ENCODE measurements around the gene TPBGL. TPM values are rescaled to one million over a fixed set of nuclear protein-coding genes. Genes with fewer than 3 reads are reported as not detected.

TPBGL gene
- total RNA-seq, 4 donors from 2014 or later: 0.26 to 0.40 (median 0.33) TPM; not detected in 1

DNA sequence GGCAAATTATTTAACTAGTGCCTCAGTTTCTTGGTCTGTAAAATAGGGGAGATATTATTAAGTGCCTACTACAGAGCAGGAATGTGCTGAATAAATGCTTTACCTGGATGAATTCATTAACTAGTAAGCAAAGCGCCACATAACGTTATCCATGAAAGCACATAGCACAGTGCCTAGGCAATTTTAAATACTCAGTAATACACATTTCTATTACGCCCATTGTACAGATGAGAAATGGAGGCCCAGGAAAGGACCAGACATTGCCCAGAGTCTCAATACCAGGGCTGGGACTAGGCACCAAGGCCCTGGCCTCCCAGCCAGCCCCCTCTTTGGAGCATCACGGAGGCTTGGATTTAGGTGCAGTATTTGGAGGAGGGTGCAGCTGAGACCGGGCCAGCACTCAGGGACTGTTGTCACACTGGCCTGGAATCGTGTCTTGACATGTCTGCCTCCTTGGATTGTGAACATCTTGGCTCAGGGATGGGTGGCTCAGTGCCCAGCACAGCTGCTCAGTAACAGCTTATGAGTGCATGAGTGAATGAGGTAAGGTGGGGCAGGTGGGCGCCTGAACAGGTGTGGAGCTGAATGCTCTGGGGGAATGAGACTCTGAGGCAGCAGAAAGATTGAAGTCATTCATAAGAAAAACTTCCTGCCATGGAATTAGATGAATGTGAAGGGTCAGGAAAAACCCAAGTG is 42.1 kb upstream of the TPBGL start:
- peaks cover 20 to 25% (median 23%) of the 10 kb centered on the region in 4 donors for H3K4me1 ChIP-seq
- 91% methylated on average over 7 of the region's 7 CpGs for WGBS
- H3K4me3 ChIP-seq: no peak overlapping the region
- DNase-seq (ENCODE audit: extremely low spot score): no peak
- H3K27ac ChIP-seq (replicated peaks in 1 of 4): no peak overlapping the region
- intact Hi-C loops (cut with DNase I): no loop called here
- H3K27me3 ChIP-seq: peaks cover 0 to 5% (median 0%) of the 10 kb centered on the region in 4 donors
- H3K36me3 ChIP-seq: peaks cover 0 to 11% (median 2%) of the 10 kb centered on the region in 4 donors
- no peaks in the 10 kb centered on the region for H3K9me3 ChIP-seq
- TF ChIP-seq POLR2AphosphoS5 (IDR thresholded peaks at IDR 0.05) (no peak), EP300 (IDR thresholded peaks at IDR 0.05) (no peak), POLR2A (IDR thresholded peaks at IDR 0.05; ENCODE audit: low read depth) (no peak)
- TF ChIP-seq, protein P1, sequence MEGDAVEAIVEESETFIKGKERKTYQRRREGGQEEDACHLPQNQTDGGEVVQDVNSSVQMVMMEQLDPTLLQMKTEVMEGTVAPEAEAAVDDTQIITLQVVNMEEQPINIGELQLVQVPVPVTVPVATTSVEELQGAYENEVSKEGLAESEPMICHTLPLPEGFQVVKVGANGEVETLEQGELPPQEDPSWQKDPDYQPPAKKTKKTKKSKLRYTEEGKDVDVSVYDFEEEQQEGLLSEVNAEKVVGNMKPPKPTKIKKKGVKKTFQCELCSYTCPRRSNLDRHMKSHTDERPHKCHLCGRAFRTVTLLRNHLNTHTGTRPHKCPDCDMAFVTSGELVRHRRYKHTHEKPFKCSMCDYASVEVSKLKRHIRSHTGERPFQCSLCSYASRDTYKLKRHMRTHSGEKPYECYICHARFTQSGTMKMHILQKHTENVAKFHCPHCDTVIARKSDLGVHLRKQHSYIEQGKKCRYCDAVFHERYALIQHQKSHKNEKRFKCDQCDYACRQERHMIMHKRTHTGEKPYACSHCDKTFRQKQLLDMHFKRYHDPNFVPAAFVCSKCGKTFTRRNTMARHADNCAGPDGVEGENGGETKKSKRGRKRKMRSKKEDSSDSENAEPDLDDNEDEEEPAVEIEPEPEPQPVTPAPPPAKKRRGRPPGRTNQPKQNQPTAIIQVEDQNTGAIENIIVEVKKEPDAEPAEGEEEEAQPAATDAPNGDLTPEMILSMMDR (IDR thresholded peaks at IDR 0.05): no peak

DNA sequence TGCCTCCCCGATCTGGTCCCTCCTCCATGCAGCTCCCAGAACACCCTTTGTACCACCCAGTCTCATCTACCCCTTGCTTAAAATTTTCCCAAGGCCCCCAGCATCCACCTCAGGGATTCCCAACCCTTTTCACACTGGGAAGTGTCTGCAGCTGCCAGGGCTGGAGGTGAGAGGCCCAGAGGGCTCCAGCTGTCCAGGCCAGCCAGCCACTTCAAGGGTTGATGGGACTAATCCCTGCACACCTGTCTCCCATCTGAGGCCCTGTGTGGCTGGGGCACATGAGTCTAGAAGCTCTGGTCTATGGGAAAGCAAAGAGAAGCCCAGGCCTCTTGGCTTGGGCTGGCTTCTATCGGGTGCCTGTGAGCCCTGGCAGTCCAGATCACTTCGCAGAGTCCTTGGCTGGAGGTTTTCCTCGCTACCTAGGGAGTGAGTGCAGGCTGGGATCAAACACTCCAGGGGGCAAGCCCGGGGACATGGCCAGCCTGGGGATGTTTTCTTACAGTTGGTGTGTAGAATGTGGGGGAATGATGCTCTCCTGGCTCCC is 41.1 kb upstream of the TPBGL start:
- no peak for TF ChIP-seq POLR2A (IDR thresholded peaks at IDR 0.05; ENCODE audit: low read depth)
- TF ChIP-seq, protein P1 (IDR thresholded peaks at IDR 0.05): no peak
- TF ChIP-seq POLR2AphosphoS5 (IDR thresholded peaks at IDR 0.05): no peak
- no peak for TF ChIP-seq EP300 (IDR thresholded peaks at IDR 0.05)
- 91% methylated on average over 4 of the region's 5 CpGs for WGBS
- Histone ChIP-seq H3K36me3 (peaks cover 0 to 11% (median 2%) of the 10 kb centered on the region in 4 donors), H3K27ac (replicated peaks in 1 of 4) (no peak overlapping the region), H3K4me3 (no peak overlapping the region), H3K27me3 (peaks cover 0 to 5% (median 0%) of the 10 kb centered on the region in 4 donors), H3K4me1 (peaks cover 13 to 16% (median 14%) of the 10 kb centered on the region in 4 donors), H3K9me3 (no peaks in the 10 kb centered on the region)
- intact Hi-C loops (cut with DNase I): no loop called here
- no peak for DNase-seq (ENCODE audit: extremely low spot score)

DNA sequence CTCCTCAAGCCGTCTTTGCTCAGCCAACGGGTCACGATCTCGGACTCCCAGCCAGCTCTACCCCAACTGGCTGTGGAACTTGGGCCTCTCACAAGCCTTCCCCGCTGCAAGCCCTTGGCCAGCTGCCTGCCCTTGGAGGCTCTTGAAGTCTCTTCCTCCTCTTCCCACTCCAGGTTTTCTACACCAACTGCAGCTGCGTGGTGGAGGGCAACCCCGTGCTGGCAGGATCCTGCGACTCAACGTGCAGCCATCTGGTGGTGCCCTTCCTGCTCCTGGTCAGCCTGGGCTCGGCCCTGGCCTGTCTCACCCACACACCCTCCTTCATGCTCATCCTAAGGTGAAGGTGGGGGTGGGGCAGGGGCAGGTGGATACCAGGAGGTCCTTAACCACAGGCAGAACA is 40.5 kb upstream of the TPBGL start:
- Histone ChIP-seq H3K36me3 (peaks cover 0 to 11% (median 2%) of the 10 kb centered on the region in 4 donors), H3K27ac (replicated peaks in 1 of 4) (no peak overlapping the region), H3K4me3 (no peak overlapping the region), H3K9me3 (no peaks in the 10 kb centered on the region), H3K27me3 (peaks cover 0 to 5% (median 0%) of the 10 kb centered on the region in 4 donors), H3K4me1 (peaks cover 7 to 14% (median 8%) of the 10 kb centered on the region in 4 donors)
- TF ChIP-seq EP300 (IDR thresholded peaks at IDR 0.05) (no peak), POLR2A (IDR thresholded peaks at IDR 0.05; ENCODE audit: low read depth) (no peak), POLR2AphosphoS5 (IDR thresholded peaks at IDR 0.05) (no peak)
- TF ChIP-seq, protein P1 (IDR thresholded peaks at IDR 0.05): no peak
- no peak for DNase-seq (ENCODE audit: extremely low spot score)
- intact Hi-C loops (cut with DNase I): no loop called here
- WGBS: 72% methylated on average over 10 of the region's 10 CpGs

DNA sequence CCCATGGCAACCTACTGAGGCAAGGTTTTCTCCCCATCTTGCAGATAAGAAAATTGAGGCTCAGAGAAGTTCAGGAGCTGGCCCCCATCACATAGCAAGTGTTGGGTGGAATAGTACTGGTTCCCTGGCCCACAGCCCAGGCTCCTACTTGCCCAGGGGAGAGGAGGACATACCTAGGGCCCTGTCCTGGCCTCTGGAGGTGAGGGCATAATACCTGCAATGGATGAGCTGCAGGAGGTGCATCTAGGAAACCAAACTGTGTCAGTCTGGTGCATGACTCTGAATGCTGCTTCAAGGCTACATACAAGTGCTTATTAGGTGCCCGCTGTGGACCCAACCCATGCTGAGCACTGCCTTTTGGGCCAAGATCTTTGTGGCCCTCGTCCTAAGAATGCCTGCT is 40.0 kb upstream of the TPBGL start:
- TF ChIP-seq POLR2A (IDR thresholded peaks at IDR 0.05; ENCODE audit: low read depth): no peak
- WGBS: 100% methylated on average over 2 of the region's 2 CpGs
- Histone ChIP-seq H3K4me1 (peaks cover 3 to 10% (median 4%) of the 10 kb centered on the region in 4 donors), H3K4me3 (no peak overlapping the region), H3K36me3 (peaks cover 0 to 11% (median 2%) of the 10 kb centered on the region in 4 donors), H3K27me3 (peaks cover 0 to 5% (median 0%) of the 10 kb centered on the region in 4 donors), H3K27ac (replicated peaks in 1 of 4) (no peak overlapping the region), H3K9me3 (no peaks in the 10 kb centered on the region)
- intact Hi-C loops (cut with DNase I): no loop called here
- no peak for DNase-seq (ENCODE audit: extremely low spot score)

DNA sequence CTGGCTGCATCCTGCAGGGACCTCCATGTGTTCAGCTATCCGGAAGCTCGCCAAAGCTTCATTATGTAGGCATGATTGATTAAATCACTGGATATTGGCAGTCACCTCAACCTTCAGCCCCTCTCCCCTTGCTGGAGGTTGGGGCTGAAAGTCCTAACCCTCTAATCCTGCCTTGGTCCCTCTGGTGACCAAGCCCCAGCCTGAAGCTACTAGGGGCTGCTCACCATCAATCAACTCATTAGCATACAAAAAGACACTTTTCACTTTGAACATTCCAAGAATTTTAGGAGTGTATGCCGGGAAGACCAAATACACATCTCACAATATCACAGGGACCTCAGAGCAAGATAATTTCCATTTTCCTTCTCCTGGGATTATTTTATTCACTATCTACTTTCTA is 38.8 kb upstream of the TPBGL start:
- H3K27me3 ChIP-seq: peaks cover 0 to 5% (median 0%) of the 10 kb centered on the region in 4 donors
- DNase-seq (ENCODE audit: extremely low spot score): no peak
- no peak overlapping the region for H3K4me3 ChIP-seq
- TF ChIP-seq, protein P1 (IDR thresholded peaks at IDR 0.05): no peak
- no peak for TF ChIP-seq POLR2AphosphoS5 (IDR thresholded peaks at IDR 0.05)
- TF ChIP-seq EP300 (IDR thresholded peaks at IDR 0.05): no peak
- no peak for TF ChIP-seq POLR2A (IDR thresholded peaks at IDR 0.05; ENCODE audit: low read depth)
- H3K36me3 ChIP-seq: peaks cover 0 to 6% (median 2%) of the 10 kb centered on the region in 4 donors
- WGBS: 63% methylated on average over 3 of the region's 3 CpGs
- no peaks in the 10 kb centered on the region for H3K9me3 ChIP-seq
- no peak overlapping the region for H3K27ac ChIP-seq (replicated peaks in 1 of 4)
- H3K4me1 ChIP-seq: peaks cover 0 to 6% (median 0%) of the 10 kb centered on the region in 4 donors
- intact Hi-C loops (cut with DNase I): no loop called here
